ENCODE results near the gene KIF1A. TPM values are rescaled to one million over a fixed set of nuclear protein-coding genes. Genes with fewer than 3 reads are reported as not detected.

KIF1A gene
- total and polyA plus RNA-seq, 2 of the 13 experiments (the other 11 are each of a cell fraction or from before 2014, with no cell fraction given) = 0.01 TPM; not detected in 1

GRCh38 chr2:240851078-240851991 lies 31.3 kb upstream of the KIF1A start (continued):
- TF ChIP-seq PCBP1 (IDR thresholded peaks at IDR 0.05; ENCODE audit: borderline replicate concordance, low read depth, low read length) (no peak), ZNF678 (CRISPR knock-in tag; IDR thresholded peaks at IDR 0.05) (no peak), ZNF12 (CRISPR knock-in tag; IDR thresholded peaks at IDR 0.05) (no peak), ZNF33B (CRISPR knock-in tag; IDR thresholded peaks at IDR 0.05) (no peak), ZFYVE20 (CRISPR knock-in tag; IDR thresholded peaks at IDR 0.05; ENCODE audit: borderline replicate concordance, low read depth) (no peak), RAD51 (IDR thresholded peaks at IDR 0.05; ENCODE audit: borderline replicate concordance) (no peak), ZFP91 (CRISPR knock-in tag; IDR thresholded peaks at IDR 0.05; ENCODE audit: borderline replicate concordance) (peak; percentile 72; the same call in 1 of the 2 replicates), MNT (IDR thresholded peaks at IDR 0.05) (no peak), ATF1 (CRISPR knock-in tag; IDR thresholded peaks at IDR 0.05) (no peak), GZF1 (CRISPR knock-in tag; IDR thresholded peaks at IDR 0.05) (no peak), E2F2 (CRISPR knock-in tag; IDR thresholded peaks at IDR 0.05; ENCODE audit: borderline replicate concordance) (no peak), MED8 (CRISPR knock-in tag; IDR thresholded peaks at IDR 0.05; ENCODE audit: insufficient replicate concordance) (no peak), NR2C2 (CRISPR knock-in tag; IDR thresholded peaks at IDR 0.05; ENCODE audit: borderline replicate concordance) (peak; percentile 93), FOXP1 (IDR thresholded peaks at IDR 0.05) (no peak), FOXP1 (CRISPR knock-in tag; IDR thresholded peaks at IDR 0.05) (no peak), HIVEP1 (CRISPR knock-in tag; IDR thresholded peaks at IDR 0.05) (peak; percentile 54; the same call in 1 of the 2 replicates), RAD21 (CRISPR knock-in tag; IDR thresholded peaks at IDR 0.05) (peak; percentile 98), AFF4 (CRISPR knock-in tag; IDR thresholded peaks at IDR 0.05) (no peak), PAF1 (CRISPR knock-in tag; IDR thresholded peaks at IDR 0.05) (no peak), ZNF713 (CRISPR knock-in tag; IDR thresholded peaks at IDR 0.05) (peak; percentile 76; the same call in 1 of the 2 replicates), ELF3 (CRISPR knock-in tag; IDR thresholded peaks at IDR 0.05) (peak; percentile 68; the same call in 1 of the 2 replicates), BORCS8-MEF2B (CRISPR knock-in tag; IDR thresholded peaks at IDR 0.05) (no peak), ZNF530 (CRISPR knock-in tag; IDR thresholded peaks at IDR 0.05; ENCODE audit: low read depth) (no peak)
